ENCODE results near the gene MST1.

DNA sequence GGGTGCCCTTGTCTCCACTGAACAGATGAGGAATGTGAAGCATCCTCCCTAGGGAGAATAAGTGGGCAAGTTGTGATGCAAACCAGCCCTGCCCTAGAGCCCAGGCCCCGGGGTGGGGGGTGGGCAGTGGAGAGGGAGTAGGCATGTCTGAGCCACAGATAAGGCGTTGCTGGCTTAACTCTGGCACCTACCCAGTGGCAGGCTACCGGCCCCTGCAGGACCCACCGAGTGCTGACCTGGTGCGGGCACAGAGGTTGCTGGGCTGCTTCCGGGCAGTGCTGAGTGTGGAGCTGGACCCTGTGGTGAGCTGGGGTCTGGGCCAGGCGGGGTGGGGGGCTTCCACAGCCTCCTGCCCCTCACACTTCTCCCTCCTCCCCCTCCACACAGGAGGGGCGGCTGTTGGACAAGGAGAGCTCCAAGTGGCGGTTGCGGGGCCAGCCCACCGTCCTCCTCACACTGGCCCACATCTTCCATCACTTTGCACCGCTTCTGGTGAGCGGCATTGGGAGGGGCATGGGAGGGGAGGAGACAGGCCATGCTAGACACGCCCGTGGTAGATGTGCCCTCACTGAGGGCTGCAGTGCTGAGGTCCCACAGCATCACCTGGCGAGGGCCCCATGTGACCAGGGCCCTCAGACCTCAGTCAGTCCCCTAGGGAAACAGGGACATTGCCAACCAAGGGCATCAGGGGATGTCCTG is 10.2 kb upstream of the MST1 start:
- TF ChIP-seq, protein P1, sequence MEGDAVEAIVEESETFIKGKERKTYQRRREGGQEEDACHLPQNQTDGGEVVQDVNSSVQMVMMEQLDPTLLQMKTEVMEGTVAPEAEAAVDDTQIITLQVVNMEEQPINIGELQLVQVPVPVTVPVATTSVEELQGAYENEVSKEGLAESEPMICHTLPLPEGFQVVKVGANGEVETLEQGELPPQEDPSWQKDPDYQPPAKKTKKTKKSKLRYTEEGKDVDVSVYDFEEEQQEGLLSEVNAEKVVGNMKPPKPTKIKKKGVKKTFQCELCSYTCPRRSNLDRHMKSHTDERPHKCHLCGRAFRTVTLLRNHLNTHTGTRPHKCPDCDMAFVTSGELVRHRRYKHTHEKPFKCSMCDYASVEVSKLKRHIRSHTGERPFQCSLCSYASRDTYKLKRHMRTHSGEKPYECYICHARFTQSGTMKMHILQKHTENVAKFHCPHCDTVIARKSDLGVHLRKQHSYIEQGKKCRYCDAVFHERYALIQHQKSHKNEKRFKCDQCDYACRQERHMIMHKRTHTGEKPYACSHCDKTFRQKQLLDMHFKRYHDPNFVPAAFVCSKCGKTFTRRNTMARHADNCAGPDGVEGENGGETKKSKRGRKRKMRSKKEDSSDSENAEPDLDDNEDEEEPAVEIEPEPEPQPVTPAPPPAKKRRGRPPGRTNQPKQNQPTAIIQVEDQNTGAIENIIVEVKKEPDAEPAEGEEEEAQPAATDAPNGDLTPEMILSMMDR (IDR thresholded peaks at IDR 0.05; ENCODE audit: low read depth, low read length) = no peak
- no peak for TF ChIP-seq EZH2phosphoT487 (IDR thresholded peaks at IDR 0.05; ENCODE audit: low read depth)
